CD4-positive, alpha-beta T cell treated with Interleukin-12 subunit alpha and Interleukin-12 subunit beta, for 1 hour (primary cell): Measurements from ENCODE around the gene CEL.
"Not testable (repeated sequence)": the region's sequence is repeated elsewhere in the genome, so short reads cannot be mapped to it uniquely, and the experiment has no call there.

Experiments
- DNase-seq: peaks from one replicate; pipeline ENCODE4 v3.0.0-alpha.2; 2020

The CEL gene

GRCh38 chr9:133061764-133062145 lies at the start of gene CEL:
TSS of gene CEL (plus strand) at chr9:133061981. CDS start at chr9:133062003, 22 bp downstream.
- DNase-seq, result not testable (repeated sequence)

GRCh38 chr9:133014696-133015095 lies 47.1 kb upstream of the CEL start:
- no peak for DNase-seq

- peak; percentile 36 for DNase-seq
These were observed 38.5 kb upstream of the CEL start for GRCh38 chr9:133023117-133023890.

- DNase-seq, result no peak
These were observed 35.4 kb upstream of the CEL start for GRCh38 chr9:133026426-133026825.

GRCh38 chr9:133027134-133027533 lies 34.6 kb upstream of the CEL start:
- no peak for DNase-seq

GRCh38 chr9:133028221-133028620 lies 33.6 kb upstream of the CEL start:
- DNase-seq, result no peak

GRCh38 chr9:133029994-133030316 lies 31.8 kb upstream of the CEL start:
- DNase-seq, result no peak

- DNase-seq, result peak; percentile 96
These were observed 31.3 kb upstream of the CEL start, which contains the start of gene GTF3C5 for GRCh38 chr9:133030317-133031129. TSS of gene GTF3C5 (plus strand) at chr9:133030997. CDS start at chr9:133031012, 15 bp downstream.

- DNase-seq, result no peak
These were observed 30.7 kb upstream of the CEL start for GRCh38 chr9:133031130-133031422.

- DNase-seq, result no peak
These were observed 30.3 kb upstream of the CEL start for GRCh38 chr9:133031496-133031911.

GRCh38 chr9:133032171-133032570 lies 29.6 kb upstream of the CEL start:
- DNase-seq, result no peak

GRCh38 chr9:133035669-133036068 lies 26.1 kb upstream of the CEL start:
- DNase-seq, result no peak

- no peak for DNase-seq
These were observed 23.8 kb upstream of the CEL start for GRCh38 chr9:133037775-133038515.

GRCh38 chr9:133040892-133041479 lies 20.8 kb upstream of the CEL start:
- peak; percentile 51 for DNase-seq

- no peak for DNase-seq
These were observed 19.8 kb upstream of the CEL start for GRCh38 chr9:133041958-133042357.

GRCh38 chr9:133042676-133043075 lies 19.1 kb upstream of the CEL start:
- DNase-seq, result no peak

GRCh38 chr9:133043449-133044035 lies 18.2 kb upstream of the CEL start:
- DNase-seq, result no peak

GRCh38 chr9:133044125-133044524 lies 17.7 kb upstream of the CEL start:
- DNase-seq, result no peak

GRCh38 chr9:133044661-133045060 lies 17.1 kb upstream of the CEL start:
- DNase-seq, result no peak

GRCh38 chr9:133045132-133045531 lies 16.6 kb upstream of the CEL start:
- DNase-seq, result no peak

- DNase-seq, result no peak
These were observed 15.4 kb upstream of the CEL start for GRCh38 chr9:133046196-133046899.

GRCh38 chr9:133046900-133047295 lies 14.9 kb upstream of the CEL start:
- no peak for DNase-seq
